HepG2 (cell line): ENCODE results near the gene NFATC2. TPM values are rescaled to one million over a fixed set of nuclear protein-coding genes. Genes with fewer than 3 reads are reported as not detected.

Experiments used
- ATAC-seq: fragments of 200-7000 bp; cut with Tn5 transposase; 3 replicates; pipeline ENCODE4 v1.9.1; 2020; ENCODE audit warnings: mild to moderate bottlenecking, moderate library complexity
- BruUV-seq: library from RNA; stranded (reverse); fragments of 400-500 nt; replicated peaks from 2 replicates; lab custom pipeline; 2021; lab: Mats Ljungman, UMichigan
- CTCF ChIA-PET: fragments of 300-600 bp; formaldehyde crosslinking; extraction: SDS; loops from one replicate; lab custom pipeline; 2021; ENCODE audit warnings: low total read pairs, inconsistent platforms, low intra/inter-chr PET ratio; lab: Yijun Ruan, JAX
- POLR2A ChIA-PET: fragments of 350-600 bp; sonication (Branson Sonifier 250); formaldehyde crosslinking; loops from one replicate; lab custom pipeline; 2020; ENCODE audit warnings: antibody characterized with exemption, inconsistent platforms; lab: Yijun Ruan, JAX
- DNase-seq: peaks from one replicate; pipeline ENCODE4 v3.0.0-alpha.2; 2015; ENCODE audit warnings: low spot score
- FAIRE-seq: peaks from 3 replicates; lab custom pipeline; 2011; peaks lifted over from hg19 to GRCh38; lab: Jason Lieb, UNC
- H2AFZ ChIP-seq: one replicate; pipeline ENCODE4 v1.6.1; 2011; ENCODE audit warnings: low read length, inconsistent platforms
- H3K27ac ChIP-seq: fragments of 300-600 bp; 3 replicates; pipeline ENCODE4 v1.8.0; 2011; ENCODE audit warnings: mixed run types, mild to moderate bottlenecking, mixed read lengths, low read length, inconsistent platforms; ENCODE audit not compliant: insufficient read depth; ENCODE audit errors: extremely low read length
- H3K27me3 ChIP-seq, 2 experiments: fragments of 200-600 bp in 1 of 2; 2 replicates in 1 of 2; 3 replicates in 1 of 2; pipeline versions ENCODE4 v1.6.0 to v1.8.0; 2011; ENCODE audit warnings: low read length in 2 of 2, mild to moderate bottlenecking in 2 of 2, moderate library complexity in 2 of 2, inconsistent platforms in 1 of 2; ENCODE audit not compliant: insufficient read depth in 2 of 2, control insufficient read depth in 1 of 2
- H3K36me3 ChIP-seq, 2 experiments: fragments of 200-600 bp in 1 of 2; replicated peaks in 1 of 2; 2 replicates in 1 of 2; 3 replicates in 1 of 2; pipeline versions ENCODE4 v1.5.1 to v1.8.0; 2011; ENCODE audit warnings: low read length in 2 of 2, inconsistent platforms in 1 of 2; ENCODE audit not compliant: insufficient read depth in 2 of 2, control insufficient read depth in 1 of 2
- H3K4me1 ChIP-seq: 2 replicates; pipeline ENCODE4 v1.5.1; 2012; ENCODE audit warnings: low read length, inconsistent platforms; ENCODE audit not compliant: insufficient read depth
- H3K4me2 ChIP-seq: 2 replicates; pipeline ENCODE4 v1.6.0; 2011; ENCODE audit warnings: low read depth, low read length, inconsistent platforms
- H3K4me3 ChIP-seq, 3 experiments: fragments of 200-600 bp in 1 of 3; sonication (generic), shearing (Covaris generic) in 1 of 3; replicated peaks in 1 of 3; 2 replicates each; pipeline ENCODE4 v1.5.1; 2011 to 2016; ENCODE audit warnings: low read length in 3 of 3, inconsistent platforms in 2 of 3, low read depth in 2 of 3, mild to moderate bottlenecking in 2 of 3, control low read depth in 1 of 3, mixed read lengths in 1 of 3; ENCODE audit not compliant: insufficient read depth in 1 of 3
- H3K79me2 ChIP-seq: one replicate; pipeline ENCODE4 v1.6.1; 2011; ENCODE audit warnings: low read length, inconsistent platforms; ENCODE audit not compliant: insufficient read depth
- H3K9ac ChIP-seq: 2 replicates; pipeline ENCODE4 v1.6.0; 2011; ENCODE audit warnings: mild to moderate bottlenecking, low read depth, low read length, inconsistent platforms; ENCODE audit not compliant: insufficient read depth
- H3K9me3 ChIP-seq: 2 replicates; pipeline ENCODE4 v1.5.1; 2012; ENCODE audit warnings: mild to moderate bottlenecking, low read length
- H4K20me1 ChIP-seq: 2 replicates; pipeline ENCODE4 v1.6.0; 2011; ENCODE audit warnings: inconsistent platforms, mild to moderate bottlenecking, low read length, moderate library complexity; ENCODE audit not compliant: insufficient read depth
- BRD4 ChIP-seq: sonication (generic); formaldehyde crosslinking; IDR thresholded peaks from 2 replicates; pipeline ENCODE4 v1.4.0; 2020; ENCODE audit warnings: missing genetic modification reagents
- FOXC1 ChIP-seq: sonication (generic); formaldehyde crosslinking; IDR thresholded peaks from 2 replicates; pipeline ENCODE4 v1.8.0; 2022; ENCODE audit warnings: mild to moderate bottlenecking, missing genetic modification reagents, borderline replicate concordance
- GLMP ChIP-seq: sonication (generic); formaldehyde crosslinking; IDR thresholded peaks from 2 replicates; pipeline ENCODE4 v1.9.0; 2021; ENCODE audit warnings: missing genetic modification reagents, mild to moderate bottlenecking, borderline replicate concordance
- KIAA2018 ChIP-seq: sonication (generic); formaldehyde crosslinking; IDR thresholded peaks from 2 replicates; pipeline ENCODE4 v1.5.0; 2020; ENCODE audit warnings: mild to moderate bottlenecking, missing genetic modification reagents, borderline replicate concordance
- NCOA5 ChIP-seq: sonication (generic); formaldehyde crosslinking; IDR thresholded peaks from 2 replicates; pipeline ENCODE4 v1.4.0; 2020; ENCODE audit warnings: missing genetic modification reagents
- PRDM15 ChIP-seq: sonication (generic); formaldehyde crosslinking; IDR thresholded peaks from 2 replicates; pipeline ENCODE4 v1.4.0; 2020; ENCODE audit warnings: missing genetic modification reagents
- RORA ChIP-seq: sonication (generic); formaldehyde crosslinking; IDR thresholded peaks from 2 replicates; pipeline ENCODE4 v1.5.0; 2020; ENCODE audit warnings: mild to moderate bottlenecking, missing genetic modification reagents, moderate library complexity
- ZNF367 ChIP-seq: sonication (generic); formaldehyde crosslinking; IDR thresholded peaks from 2 replicates; pipeline ENCODE4 v1.4.0; 2020; ENCODE audit warnings: missing genetic modification reagents, borderline replicate concordance
- ZNF598 ChIP-seq: sonication (generic); formaldehyde crosslinking; IDR thresholded peaks from 2 replicates; pipeline ENCODE4 v1.5.1; 2020; ENCODE audit warnings: mild to moderate bottlenecking, missing genetic modification reagents, borderline replicate concordance
- WGBS: methylation state at CpG from one replicate; pipeline ENCODE4 v1.1.6; 2017; ENCODE audit warnings: low lambda C conversion rate; 5-methylcytosine and 5-hydroxymethylcytosine counted together
- in situ Hi-C: cut with HindIII; loops from 2 replicates; pipeline ENCODE4 v1.10.0; 2017; ENCODE audit warnings: low pct_unique_long_range_greater_than_20kb; ENCODE audit not compliant: extremely low pct_ligation_motif_present
- intact Hi-C: fragments of 100-400 bp; cut with micrococcal nuclease; formaldehyde crosslinking; loops from one replicate; pipeline ENCODE4 v1.10.0; 2022; ENCODE audit not compliant: unreplicated experiment
- polyA plus RNA-seq, 8 experiments: library from polyadenylated mRNA; depleted of rRNA in 3 of 8; stranded (reverse) in 7 of 8; unstranded in 1 of 8; fragments of >200 nt; fragmentation: Illumina TruSeq in 4 of 8; extraction: Trizol in 4 of 8; gene quantifications; 2 replicates each; pipeline versions ENCODE4 v1.2.1 to v1.2.3, GENCODE V29; 2011 to 2016; ENCODE audit warnings: low read depth in 4 of 8, missing spikeins in 1 of 8, mixed read lengths in 1 of 8; ENCODE audit not compliant: insufficient read depth in 1 of 8
- total RNA-seq, 5 experiments: library from RNA; depleted of rRNA; stranded (reverse); fragments of >200 nt; fragmentation: Illumina TruSeq; extraction: Trizol; gene quantifications; 2 replicates each; pipeline ENCODE4 v1.2.3, GENCODE V29; 2016; ENCODE audit warnings: low read depth in 1 of 5

Gene NFATC2
- total and polyA plus RNA-seq, 2 of the 13 experiments (the other 11 are each of a cell fraction or from before 2014, with no cell fraction given): 1.9 to 3.3 TPM

GRCh38 chr20:51469046-51469445 is 73.5 kb downstream of the NFATC2 start (continued):
- TF ChIP-seq KIAA2018 (CRISPR knock-in tag): no peak

GRCh38 chr20:51468636-51469035 is 73.9 kb downstream of the NFATC2 start:
- no peak overlapping the region for H3K9ac ChIP-seq
- no peaks in the 10 kb centered on the region for H3K9me3 ChIP-seq
- H3K27me3 ChIP-seq: no peaks in the 10 kb centered on the region
- DNase-seq: no peak
- no peaks in the 10 kb centered on the region for H3K79me2 ChIP-seq
- no peak overlapping the region for H3K4me3 ChIP-seq
- H3K36me3 ChIP-seq: peaks cover 5 to 30% of the 10 kb centered on the region in 2 experiments; a peak in 4 of 5 replicates
- ChIA-PET POLR2A (no interaction called here), CTCF (no interaction called here)
- in situ Hi-C loops (no loop called here), intact Hi-C loops (no loop called here)
- no peak overlapping the region for H3K27ac ChIP-seq
- no peak overlapping the region for H3K4me2 ChIP-seq
- H3K4me1 ChIP-seq: no peaks in the 10 kb centered on the region
- H2AFZ ChIP-seq: no peak overlapping the region
- WGBS: 95% methylated on average over 7 of the region's 7 CpGs
- H4K20me1 ChIP-seq: no peaks in the 10 kb centered on the region
- FAIRE-seq: no peak
- no peak for ATAC-seq
- BruUV-seq: no TSS peak
- TF ChIP-seq ZNF367 (CRISPR knock-in tag) (no peak), ZNF598 (CRISPR knock-in tag) (no peak), GLMP (no peak), FOXC1 (CRISPR knock-in tag) (no peak), RORA (no peak), PRDM15 (no peak), NCOA5 (CRISPR knock-in tag) (no peak), BRD4 (CRISPR knock-in tag) (no peak)
